GM03348 (cell line): ENCODE measurements around the gene ESYT1.
A peak's percentile ranks its signal among the peaks of the same experiment; 100 is the strongest.

Source experiments
- DNase-seq: peaks from one replicate; pipeline ENCODE4 v3.0.0; 2012; ENCODE audit warnings: low spot score

Gene ESYT1

DNA sequence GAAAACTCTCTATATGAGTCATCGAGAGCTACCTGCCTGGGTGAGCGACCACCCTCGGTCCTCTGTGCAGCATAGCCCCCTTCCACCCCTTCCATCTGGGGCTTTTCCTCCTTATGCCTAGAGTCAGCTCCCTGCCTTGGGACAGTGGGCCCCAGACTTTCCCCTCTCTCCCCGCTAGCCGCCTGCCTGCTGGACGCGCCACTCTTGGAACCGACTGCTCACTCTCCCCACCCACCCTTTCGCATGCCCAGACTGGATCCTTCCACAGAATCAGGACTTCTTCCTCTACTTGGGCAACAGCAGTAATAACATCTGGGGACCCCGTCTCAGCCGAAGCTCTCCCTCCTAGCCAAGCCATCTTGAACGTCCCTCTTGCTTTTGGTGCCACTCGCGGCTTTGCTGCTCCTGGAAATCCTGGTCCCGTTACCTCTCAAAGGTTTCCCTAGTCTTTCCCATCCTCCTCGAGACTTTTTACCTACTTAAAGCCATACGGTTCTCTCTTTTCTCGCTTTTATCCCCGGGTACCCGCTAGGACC is 671 bp downstream of the ESYT1 start:
- peak; percentile 49 for DNase-seq

DNA sequence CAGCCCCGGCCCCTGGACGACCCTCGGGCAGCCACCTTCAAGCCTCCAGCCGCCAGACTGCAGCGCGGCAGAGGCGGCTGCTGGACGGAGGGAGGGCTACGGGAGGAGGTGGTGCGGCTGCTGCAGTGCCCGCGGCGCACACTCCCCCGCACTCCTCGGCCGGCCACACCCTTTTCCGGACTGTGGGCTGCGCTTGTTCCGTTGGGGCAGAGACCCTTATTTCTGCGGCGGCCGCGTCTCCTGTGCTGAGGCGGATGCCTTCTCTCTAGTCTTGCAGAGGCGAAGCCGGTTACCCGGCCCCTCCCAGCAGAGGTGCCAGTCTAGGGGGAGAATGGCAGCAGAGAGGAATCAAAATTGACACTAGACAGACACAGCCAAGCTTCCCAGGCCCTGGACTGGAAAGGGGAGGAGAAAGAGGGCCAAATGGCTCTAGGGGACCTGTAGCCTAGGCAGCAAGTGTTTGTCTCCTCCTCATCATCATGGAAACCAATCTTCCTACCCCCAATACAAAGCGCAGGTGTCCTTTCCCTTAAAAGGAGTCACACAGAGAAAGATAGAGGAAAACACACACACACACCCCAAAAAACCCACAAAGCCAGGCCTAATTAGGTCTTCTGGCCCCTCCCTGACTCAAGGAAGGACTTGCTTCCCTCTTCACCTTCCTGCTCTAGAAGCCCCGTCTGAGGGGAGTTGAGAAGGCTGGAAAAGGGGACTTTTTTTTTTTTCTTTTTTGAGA is 1.3 kb downstream of the ESYT1 start:
- DNase-seq, result peak; percentile 82

DNA sequence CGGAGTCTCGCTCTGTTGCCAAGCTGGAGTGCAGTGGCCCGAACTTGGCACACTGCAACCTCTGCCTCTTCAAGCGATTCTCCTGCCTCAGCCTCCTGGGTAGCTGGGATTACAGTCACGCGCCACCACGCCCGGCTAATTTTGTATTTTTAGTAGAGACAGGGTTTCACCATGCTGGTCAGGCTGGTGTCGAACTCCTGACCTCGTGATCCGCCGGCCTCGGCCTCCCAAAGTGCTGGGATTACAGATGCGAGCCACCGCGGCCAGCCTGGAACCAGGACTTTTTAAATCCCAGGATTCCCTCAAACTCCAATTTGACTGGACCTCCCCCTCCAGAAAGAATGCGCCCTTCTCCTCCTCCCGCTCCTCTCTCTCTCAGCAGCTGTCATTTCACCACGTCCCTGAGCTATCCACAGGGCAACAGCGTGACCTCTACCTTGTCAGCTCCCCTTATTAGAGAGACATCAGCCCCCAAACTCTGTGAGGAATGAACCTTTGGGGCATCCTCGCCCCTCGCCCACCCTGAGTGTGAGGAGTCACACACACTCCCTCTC is 2.0 kb downstream of the ESYT1 start:
- DNase-seq, result no peak

DNA sequence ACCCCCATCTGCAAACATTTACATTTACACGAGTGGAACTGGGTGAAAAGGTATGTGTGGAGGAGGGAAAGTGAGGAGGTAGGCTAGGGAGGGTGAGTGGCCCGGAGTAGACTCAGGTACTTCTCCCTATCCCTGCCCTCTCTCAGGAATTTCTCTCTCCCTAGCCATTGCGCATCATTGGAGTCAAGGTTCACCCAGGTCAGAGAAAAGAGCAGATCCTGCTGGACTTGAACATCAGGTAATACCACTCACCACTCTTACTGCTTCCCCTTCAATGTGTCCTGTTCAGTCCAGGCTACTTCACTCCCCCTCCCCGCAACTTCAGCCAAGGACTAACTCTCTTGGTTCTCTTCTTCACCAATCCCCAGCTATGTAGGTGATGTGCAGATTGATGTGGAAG is 2.8 kb downstream of the ESYT1 start:
- DNase-seq, result no peak

DNA sequence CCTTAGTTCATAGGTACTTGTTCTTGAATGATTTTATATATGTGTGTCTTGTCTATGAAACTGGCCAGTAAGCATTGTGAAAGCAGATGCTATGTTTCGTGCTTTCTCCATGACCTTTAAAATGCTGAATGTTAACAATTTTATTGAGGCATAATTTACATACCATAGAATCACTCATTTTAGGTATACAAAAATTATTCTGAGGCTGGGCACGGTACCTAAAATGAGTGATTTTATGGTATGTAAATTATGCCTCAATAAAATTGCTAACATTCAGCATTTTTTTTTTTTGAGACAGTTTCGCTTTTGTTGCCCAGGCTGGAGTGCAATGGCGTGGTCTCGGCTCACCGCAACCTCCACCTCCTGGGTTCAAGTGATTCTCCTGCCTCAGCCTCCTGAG is 6.8 kb downstream of the ESYT1 start:
- no peak for DNase-seq

DNA sequence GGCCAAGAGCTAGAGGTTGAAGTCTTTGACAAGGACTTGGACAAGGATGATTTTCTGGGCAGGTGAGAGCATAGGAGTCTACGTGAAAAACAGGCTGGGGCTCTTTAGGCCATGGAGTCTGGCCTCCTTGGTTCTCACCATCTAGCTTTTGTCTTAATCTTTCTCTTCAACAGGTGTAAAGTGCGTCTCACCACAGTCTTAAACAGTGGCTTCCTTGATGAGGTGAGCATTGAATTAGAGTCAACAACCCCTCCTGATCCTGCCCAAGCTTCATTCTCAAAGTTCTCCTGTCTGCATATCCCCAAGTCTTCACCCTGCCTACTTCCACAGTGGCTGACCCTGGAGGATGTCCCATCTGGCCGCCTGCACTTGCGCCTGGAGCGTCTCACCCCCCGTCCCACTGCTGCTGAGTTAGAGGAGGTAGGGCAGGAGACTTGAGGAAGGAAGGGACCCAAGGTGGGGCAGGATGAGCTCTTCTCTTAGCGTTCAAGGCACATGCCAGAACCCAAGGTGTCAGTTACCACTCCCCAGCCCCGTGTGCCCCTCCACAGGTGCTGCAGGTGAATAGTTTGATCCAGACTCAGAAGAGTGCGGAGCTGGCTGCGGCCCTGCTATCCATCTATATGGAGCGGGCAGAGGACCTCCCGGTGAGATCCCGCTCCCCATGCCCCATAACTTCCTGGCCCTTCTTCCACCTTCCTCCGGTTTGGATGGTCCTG is 9.9 kb downstream of the ESYT1 start:
- DNase-seq, result no peak

DNA sequence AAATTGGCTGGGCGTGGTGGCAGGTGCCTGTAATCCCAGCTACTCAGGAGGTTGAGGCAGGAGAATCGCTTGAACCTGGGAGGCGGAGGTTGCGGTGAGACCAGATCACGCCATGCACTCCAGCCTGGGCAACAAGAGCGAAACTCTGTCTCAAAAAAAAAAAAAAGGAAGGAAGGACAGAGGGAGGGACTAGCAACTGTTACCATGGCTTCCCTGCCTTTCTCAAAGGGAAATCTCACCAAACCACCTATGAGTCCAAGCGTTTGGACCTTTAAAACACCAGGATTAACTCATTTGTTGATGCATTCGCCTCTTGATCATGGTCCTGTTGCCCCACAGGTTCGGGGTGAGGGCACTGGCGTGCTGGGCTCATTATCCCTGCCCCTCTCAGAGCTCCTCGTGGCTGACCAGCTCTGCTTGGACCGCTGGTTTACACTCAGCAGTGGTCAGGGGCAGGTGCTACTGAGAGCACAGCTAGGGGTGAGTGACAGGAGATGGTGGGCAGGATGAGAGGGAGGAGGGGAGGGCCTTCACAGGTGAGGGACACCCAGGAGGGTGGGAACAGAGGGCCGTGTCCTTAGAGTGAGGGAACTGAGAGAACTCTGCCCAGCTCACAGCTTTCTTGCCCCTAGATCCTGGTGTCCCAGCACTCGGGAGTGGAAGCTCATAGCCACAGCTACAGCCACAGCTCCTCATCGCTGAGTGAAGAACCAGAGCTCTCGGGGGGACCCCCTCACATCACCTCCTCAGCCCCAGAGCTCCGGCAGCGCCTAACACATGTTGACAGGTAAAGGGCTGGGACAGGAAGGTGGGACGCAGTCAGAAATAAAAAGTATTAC is 14.1 kb downstream of the ESYT1 start:
- no peak for DNase-seq

DNA sequence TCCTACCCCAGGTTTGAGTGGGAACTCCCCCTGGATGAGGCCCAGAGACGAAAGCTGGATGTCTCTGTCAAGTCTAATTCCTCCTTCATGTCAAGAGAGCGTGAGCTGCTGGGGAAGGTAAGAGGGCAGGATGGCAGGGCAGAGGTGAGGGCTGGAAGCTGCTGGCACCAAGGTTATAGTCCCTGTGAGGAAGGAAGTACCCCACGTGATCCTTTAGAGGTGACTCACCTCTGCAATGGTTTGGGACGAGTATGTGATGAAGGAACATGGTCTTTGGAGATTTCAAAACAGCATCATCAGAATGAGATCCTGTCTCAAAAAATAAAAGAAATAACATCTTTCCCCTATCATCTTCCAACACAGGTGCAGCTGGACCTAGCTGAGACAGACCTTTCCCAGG is 15.2 kb downstream of the ESYT1 start:
- no peak for DNase-seq

DNA sequence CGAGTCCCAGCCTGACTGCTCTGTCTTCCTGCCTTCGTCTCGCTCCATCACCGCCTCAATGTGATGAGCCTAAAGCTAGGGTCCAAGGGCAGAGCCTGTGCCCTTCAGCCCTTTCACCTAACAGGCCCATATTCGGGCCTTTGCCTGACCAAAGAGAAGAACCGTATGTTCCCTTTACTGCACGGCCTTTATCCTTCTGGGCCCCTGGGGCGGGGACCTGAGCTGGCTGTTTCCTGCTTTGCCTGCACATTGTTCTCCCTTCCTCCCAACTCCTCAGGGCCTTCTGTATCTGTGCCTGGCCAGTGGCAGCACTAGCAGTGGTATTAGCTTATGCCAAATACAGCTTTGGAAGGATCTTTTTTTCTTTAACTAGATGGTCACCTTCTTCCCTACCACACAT is 15.8 kb downstream of the ESYT1 start:
- DNase-seq, result no peak

DNA sequence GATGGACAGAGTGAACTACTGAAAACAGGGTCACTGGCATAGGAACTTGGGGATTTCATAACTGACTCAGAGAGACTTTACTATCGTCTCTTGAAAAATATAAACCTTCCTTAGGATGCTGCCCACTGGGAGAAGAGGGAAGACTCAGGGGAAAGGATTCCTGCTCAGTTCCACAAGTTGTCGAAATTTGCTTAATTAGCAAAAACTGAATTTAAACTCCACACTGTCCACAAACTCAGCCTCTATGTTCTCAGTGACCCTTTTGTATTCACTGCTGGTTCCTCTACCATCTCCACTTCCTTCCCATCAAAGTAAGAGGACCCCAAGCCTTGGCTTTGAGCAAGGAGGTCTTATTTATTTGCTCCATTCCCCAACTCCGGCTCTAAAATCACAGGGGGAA is 17.1 kb downstream of the ESYT1 start:
- DNase-seq, result no peak

DNA sequence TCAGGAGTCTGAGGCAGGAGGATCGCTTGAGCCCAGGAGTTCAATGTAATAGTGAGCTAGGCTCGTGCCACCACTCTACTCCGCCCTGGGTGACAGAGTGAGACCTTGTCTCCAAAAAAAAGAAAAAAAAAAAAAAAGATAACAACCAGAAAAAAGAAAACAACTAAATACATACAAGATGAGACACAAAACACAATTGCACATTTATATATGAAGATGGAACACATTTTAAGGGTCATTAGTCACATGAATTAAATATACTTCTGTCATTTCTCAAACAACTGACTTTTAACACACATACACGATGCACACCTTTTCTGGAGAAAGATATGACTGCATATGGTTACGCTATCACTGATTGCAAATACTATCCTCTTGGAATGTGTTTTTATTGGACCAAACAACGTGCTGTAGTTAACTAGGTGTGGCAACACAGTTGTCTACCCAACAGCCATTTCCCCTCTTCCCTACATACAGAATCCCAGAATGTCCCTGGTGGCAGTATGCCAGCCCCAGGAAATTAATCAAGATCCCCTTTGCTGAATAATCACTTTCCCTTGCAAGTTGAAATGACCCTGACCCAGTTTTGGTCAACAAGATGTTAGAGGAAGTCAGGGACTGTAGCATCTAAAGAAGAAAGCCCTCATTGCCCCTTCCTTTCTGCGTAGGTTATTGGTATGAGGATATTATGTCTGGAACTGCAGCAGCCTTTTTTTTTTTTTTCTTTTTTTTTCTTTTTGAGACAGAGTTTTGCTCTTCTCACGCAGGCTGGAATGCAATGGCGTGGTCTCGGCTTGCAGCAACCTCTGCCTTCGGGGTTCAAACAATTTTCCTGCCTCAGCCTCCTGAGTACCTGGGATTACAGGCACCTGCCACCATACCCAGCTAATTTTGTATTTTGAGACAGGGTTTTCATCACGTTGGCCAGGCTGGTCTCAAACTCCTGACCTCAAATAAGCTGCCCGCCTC is 18.7 kb downstream of the ESYT1 start:
- no peak for DNase-seq

DNA sequence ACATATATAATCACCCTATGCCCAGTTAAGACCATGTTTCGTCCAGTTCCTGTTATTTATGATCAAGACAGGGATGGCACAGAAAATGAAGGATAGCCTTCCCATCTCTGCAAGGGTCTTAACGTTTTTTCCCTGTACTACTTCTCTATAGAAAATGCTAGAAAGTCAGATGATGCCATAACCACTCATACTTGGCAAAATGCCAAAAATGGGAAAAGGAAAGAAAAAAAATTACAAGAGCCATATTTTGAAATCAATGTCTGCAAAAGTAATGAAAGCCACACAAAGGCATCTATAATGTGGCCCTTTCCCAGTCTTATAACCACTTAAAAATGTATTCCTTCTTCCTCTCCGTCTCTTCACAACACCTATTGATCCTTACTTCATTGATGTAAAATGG is 22.5 kb downstream of the ESYT1 start:
- no peak for DNase-seq

DNA sequence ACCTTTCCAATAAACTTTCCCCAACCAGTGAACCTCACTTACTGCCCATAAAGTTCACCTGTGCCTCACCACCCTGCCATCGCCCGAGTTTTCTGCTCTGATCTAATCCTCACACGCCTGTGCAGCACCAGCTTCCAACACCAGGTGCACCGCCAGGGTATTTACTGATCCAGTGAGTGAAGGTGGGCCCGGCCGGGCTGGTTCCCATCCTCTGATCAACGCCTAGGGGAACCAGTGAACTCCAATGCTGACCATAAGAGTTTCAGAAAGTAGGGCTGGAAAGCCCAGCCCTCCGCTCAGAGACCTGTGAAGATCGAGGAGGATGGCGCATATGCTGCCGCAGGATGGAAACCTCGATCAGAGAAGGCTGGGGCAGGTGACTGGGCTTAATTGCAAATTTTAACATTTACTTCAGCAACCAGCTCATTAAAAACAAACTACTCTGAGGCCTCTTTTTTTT is 23.6 kb downstream of the ESYT1 start:
- DNase-seq, result no peak

DNA sequence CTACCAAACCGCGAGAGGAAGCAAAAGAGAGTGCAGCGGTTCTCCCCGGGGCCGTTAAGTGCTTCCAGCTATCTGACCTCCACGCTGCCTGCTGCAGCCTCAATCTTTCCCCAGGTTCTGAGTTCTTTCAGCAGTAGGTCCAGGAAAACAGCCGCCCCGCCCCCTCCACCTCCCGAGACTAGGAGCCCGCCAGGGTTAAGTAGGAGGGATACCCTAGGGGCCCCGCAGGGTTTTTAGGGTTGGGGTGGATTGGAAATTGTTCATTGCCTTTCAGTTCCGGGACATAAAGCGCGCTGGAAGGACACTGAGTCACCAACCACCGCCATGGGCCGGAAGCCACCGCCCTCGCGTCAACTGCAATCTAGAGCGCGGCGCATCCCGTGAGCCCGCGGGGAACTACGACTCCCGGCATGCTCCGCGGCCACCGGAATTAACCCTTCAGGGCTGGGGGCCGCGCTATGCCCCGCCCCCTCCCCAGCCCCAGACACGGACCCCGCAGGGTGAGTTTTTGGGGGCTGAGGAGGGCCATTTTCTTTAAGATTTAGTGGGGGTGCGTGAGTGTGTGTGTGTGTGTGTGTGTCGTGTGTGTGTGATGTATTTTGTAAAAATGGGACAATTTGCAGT is 24.2 kb downstream of the ESYT1 start, which contains the start of gene MYL6B:
TSS of gene MYL6B (plus strand) at position 456 of the 624 bp plus-strand sequence. CDS start 1,332 bp downstream, outside the sequence.
- peak; percentile 95 for DNase-seq

DNA sequence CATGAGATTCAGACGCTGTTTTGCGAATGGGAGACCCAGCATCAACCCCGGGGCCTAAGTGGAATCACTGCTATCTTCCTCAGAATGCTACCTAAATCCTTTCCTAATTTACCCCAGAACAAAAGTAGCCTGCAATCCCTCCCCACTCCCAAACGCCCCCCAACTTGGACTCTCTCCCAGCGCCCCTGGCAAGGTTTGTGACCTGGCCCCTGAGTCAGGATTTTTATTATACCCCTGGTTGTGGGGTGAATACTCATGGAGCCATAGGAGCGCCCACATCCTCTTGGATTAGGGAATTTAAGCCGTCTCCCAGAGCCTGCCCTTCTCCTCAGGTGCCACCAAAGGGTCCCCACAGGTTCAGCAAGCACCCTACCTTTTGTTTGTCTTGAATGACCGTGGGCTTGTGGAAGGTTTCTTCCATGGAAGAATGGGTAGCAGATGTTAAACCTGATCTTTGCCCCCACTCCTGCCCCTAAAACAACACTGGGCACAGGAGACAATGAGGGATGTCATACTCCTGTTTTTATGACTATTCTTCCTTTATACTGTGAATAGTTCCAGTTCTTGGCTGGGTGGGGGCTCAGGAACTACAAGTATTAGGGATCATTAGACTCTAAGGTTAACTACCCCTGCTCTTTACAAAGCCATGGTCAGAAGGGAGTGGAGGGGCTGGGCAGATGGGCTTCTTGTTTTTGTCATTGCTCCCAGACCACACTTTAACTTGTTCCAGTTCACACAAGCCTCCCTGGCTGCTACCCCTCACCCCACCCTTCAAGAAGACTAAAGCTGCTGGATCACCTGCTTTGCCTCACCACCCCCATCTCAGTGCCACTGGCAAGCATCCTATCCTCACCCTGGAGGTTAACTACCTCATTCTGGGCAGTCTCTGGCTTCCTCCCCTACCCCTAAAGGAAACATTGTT is 24.9 kb downstream of the ESYT1 start:
- DNase-seq, result no peak

DNA sequence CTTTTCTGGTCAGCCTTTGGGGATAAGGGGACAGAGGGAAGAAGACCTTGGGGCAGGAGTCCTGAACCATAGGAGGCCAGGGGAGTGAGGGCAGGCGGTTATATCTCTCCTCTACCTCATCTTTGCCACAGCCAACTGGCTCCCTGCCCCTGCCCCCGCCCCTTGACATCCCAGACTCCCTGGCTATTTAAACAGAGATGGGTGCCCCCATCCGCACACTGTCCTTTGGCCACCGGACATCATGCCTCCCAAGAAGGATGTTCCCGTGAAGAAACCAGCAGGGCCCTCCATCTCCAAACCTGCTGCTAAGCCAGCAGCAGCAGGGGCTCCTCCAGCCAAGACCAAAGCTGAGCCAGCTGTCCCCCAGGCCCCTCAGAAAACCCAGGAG is 25.6 kb downstream of the ESYT1 start:
- no peak for DNase-seq

DNA sequence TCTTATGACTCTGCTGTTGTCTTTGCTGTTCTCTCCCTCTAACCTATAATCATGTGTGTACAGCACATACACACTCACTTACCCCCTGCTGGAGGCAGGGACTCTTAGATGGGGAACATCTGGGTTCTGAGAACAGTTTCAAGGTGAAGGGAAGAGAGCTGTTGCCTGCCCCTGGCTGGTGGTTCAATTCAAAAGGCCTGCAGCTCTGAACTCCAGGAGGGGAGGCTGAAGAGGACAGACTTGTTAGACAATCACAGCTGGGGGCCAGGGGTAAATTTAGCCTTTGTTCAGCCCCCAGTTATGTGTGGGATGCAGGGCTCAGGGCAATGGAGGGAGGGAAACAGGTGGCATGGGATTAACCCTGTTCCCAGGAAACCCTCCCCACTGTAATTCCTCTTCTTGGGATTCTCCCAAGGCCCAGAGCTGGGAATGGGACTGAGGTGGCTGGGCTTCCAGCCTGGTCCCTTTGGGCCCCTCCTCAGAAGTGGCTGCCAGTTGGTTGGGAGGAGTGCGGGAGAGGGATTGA is 26.2 kb downstream of the ESYT1 start:
- no peak for DNase-seq

DNA sequence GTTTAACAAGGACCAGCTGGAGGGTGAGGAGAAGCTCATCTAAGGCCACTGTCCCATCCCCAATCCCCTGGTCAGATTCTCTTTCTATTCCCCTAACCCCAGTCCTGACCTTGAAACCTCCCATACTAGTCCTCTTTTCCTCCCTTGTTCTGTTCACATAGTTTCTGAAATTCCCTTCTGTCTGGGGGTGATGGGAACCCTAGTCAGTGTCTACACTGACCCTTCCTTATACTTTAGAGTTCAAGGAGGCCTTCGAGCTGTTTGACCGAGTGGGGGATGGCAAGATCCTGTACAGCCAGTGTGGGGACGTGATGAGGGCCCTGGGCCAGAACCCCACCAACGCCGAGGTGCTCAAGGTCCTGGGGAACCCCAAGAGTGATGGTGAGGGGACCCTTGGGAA is 26.8 kb downstream of the ESYT1 start:
- no peak for DNase-seq

DNA sequence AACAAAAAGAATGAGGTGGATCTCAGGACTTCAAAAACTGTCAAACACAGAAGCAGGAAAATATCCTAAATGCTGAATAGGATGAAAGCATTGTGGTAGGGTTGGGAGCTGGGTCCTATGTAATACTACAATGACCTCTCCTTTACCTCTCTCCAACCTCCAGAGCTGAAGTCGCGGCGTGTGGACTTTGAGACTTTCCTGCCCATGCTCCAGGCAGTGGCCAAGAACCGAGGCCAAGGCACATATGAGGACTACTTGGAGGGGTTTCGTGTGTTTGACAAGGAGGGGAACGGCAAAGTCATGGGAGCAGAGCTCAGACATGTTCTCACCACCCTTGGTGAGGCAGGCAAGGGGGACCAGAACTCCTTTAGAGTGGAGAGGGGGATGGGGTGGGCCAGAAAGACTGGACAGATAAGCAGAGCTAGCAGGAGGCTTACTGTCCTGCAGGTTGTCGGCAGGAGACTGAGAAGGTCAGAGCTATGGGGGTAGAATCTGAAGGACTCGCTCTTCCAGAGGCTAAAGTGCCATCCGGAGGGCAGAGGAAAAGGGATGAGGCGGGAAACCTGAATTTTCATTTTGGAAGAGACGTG is 27.3 kb downstream of the ESYT1 start:
- no peak for DNase-seq
